ENCODE measurements around the gene TM4SF20.
"Not testable (repeated sequence)": the region's sequence is repeated elsewhere in the genome, so short reads cannot be mapped to it uniquely, and the experiment has no call there.

The TM4SF20 gene

GRCh38 chr2:227398684-227399670 is 19.9 kb upstream of the TM4SF20 start:
- H3K4me1 ChIP-seq (ENCODE audit: control insufficient read depth in 5 of 5, insufficient read depth in 5 of 5, low read length in 5 of 5): no peaks in the 10 kb centered on the region
- H3K9me3 ChIP-seq (ENCODE audit: control insufficient read depth in 5 of 5, low read length in 5 of 5): no peaks in the 10 kb centered on the region
- no peaks in the 10 kb centered on the region for H3K36me3 ChIP-seq (ENCODE audit: control insufficient read depth in 5 of 5, insufficient read depth in 5 of 5, low read length in 5 of 5)
- H3K9ac ChIP-seq (ENCODE audit: low read length in 5 of 5): peak overlapping the region in 1 of 5 donors; percentile 30
- no peaks in the 10 kb centered on the region for H3K27me3 ChIP-seq (ENCODE audit: control insufficient read depth in 5 of 5, insufficient read depth in 4 of 5, low read length in 5 of 5)
- no peak overlapping the region for H3K27ac ChIP-seq (ENCODE audit: low read depth, low read length)
- H3K4me3 ChIP-seq (ENCODE audit: low read depth in 1 of 5, low read length in 5 of 5): no peak overlapping the region

DNA sequence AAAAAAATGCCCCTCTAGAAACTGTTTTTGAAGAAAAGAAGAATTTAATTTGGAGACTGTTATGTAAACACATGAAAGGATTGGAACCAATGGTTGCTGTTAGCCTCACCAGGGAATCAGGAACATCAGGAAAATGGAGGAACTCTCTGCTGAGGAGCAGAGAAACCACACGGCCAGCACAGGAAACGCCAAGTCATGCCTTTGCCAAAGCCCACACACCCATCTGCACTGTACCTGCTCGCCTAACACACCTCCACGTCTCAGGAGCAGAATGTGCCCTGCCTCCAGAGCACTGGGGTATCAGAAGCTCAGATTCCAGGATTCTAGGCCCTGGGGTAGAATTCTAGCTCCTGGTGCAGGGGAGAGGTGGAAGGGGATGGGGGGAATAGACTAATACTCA is 18.5 kb upstream of the TM4SF20 start:
- Histone ChIP-seq H3K27ac (ENCODE audit: low read depth, low read length) (no peak overlapping the region), H3K27me3 (ENCODE audit: control insufficient read depth in 5 of 5, insufficient read depth in 4 of 5, low read length in 5 of 5) (no peaks in the 10 kb centered on the region), H3K9ac (ENCODE audit: low read length in 5 of 5) (no peak overlapping the region), H3K4me1 (ENCODE audit: control insufficient read depth in 5 of 5, insufficient read depth in 5 of 5, low read length in 5 of 5) (peaks cover 0 to 6% (median 0%) of the 10 kb centered on the region in 5 donors), H3K4me3 (ENCODE audit: low read depth in 1 of 5, low read length in 5 of 5) (no peak overlapping the region), H3K36me3 (ENCODE audit: control insufficient read depth in 5 of 5, insufficient read depth in 5 of 5, low read length in 5 of 5) (no peaks in the 10 kb centered on the region), H3K9me3 (ENCODE audit: control insufficient read depth in 5 of 5, low read length in 5 of 5) (no peaks in the 10 kb centered on the region)

DNA sequence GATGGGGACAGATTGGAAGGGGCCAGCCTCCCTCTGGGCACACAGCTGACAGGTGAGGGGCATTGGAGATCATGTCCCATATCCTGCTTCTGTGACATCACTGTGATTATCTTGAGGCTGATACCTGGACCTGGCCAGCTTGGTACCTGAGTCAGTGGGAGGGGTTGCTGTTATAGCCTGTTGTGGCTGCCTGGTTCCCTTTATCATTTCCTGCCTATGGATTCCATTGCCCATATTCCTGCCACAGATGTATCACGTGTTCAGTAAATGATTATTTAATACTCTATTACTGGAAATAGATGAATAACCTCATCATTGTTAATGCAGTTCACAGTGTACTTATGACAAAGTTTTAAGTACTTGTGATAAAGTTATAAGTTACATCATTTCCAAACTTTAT is 16.4 kb upstream of the TM4SF20 start:
- no peaks in the 10 kb centered on the region for H3K9me3 ChIP-seq (ENCODE audit: control insufficient read depth in 5 of 5, low read length in 5 of 5)
- no peak overlapping the region for H3K27ac ChIP-seq (ENCODE audit: low read depth, low read length)
- H3K36me3 ChIP-seq (ENCODE audit: control insufficient read depth in 5 of 5, insufficient read depth in 5 of 5, low read length in 5 of 5): no peaks in the 10 kb centered on the region
- H3K27me3 ChIP-seq (ENCODE audit: control insufficient read depth in 5 of 5, insufficient read depth in 4 of 5, low read length in 5 of 5): no peaks in the 10 kb centered on the region
- H3K4me3 ChIP-seq (ENCODE audit: low read depth in 1 of 5, low read length in 5 of 5): no peak overlapping the region
- peaks cover 0 to 6% (median 0%) of the 10 kb centered on the region in 5 donors for H3K4me1 ChIP-seq (ENCODE audit: control insufficient read depth in 5 of 5, insufficient read depth in 5 of 5, low read length in 5 of 5)
- no peak overlapping the region for H3K9ac ChIP-seq (ENCODE audit: low read length in 5 of 5)

GRCh38 chr2:227394401-227394800 is 15.3 kb upstream of the TM4SF20 start:
- Histone ChIP-seq H3K9me3 (ENCODE audit: control insufficient read depth in 5 of 5, low read length in 5 of 5) (no peaks in the 10 kb centered on the region), H3K27ac (ENCODE audit: low read depth, low read length) (no peak overlapping the region), H3K4me1 (ENCODE audit: control insufficient read depth in 5 of 5, insufficient read depth in 5 of 5, low read length in 5 of 5) (peaks cover 0 to 6% (median 0%) of the 10 kb centered on the region in 5 donors), H3K27me3 (ENCODE audit: control insufficient read depth in 5 of 5, insufficient read depth in 4 of 5, low read length in 5 of 5) (no peaks in the 10 kb centered on the region), H3K36me3 (ENCODE audit: control insufficient read depth in 5 of 5, insufficient read depth in 5 of 5, low read length in 5 of 5) (no peaks in the 10 kb centered on the region), H3K9ac (ENCODE audit: low read length in 5 of 5) (no peak overlapping the region), H3K4me3 (ENCODE audit: low read depth in 1 of 5, low read length in 5 of 5) (no peak overlapping the region)

DNA sequence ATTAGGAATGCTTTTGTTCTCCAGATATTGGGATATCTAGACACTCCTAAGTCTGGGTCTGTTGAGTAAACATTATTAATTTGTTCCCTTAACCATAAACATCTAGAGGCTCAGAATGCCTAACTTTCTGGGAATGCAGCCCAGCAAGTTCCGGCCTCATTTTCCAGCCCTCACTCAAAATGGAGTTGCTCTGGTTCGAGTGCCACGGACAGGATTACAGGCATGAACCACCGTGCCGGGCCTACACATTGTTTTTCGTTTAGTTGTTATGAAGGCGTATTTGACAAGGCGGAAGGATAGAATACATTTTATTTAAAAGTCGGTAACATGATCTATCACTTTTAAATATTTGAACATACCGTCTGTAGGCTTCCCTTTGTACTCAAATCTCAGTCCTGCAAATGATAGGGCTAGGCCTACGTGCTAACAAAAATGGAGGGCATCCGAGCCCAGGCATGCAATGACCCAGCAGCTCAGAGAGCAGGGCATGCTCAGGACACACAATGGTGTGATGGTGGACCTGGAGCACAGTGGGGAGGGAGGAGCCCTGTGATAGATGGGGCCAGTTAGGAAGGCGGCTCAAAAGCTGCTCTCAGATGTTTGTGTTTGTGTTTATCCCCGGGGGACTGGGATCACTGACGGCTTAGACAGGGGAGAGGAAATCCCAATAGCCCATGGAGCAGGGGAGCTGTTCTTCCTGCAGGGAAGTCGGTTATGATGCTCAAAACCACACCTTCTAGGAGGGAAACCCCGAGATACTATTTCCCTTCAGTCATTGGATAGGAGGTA is 11.6 kb upstream of the TM4SF20 start:
- peaks cover 0 to 6% (median 0%) of the 10 kb centered on the region in 5 donors for H3K4me1 ChIP-seq (ENCODE audit: control insufficient read depth in 5 of 5, insufficient read depth in 5 of 5, low read length in 5 of 5)
- H3K27me3 ChIP-seq (ENCODE audit: control insufficient read depth in 5 of 5, insufficient read depth in 4 of 5, low read length in 5 of 5): no peaks in the 10 kb centered on the region
- H3K9ac ChIP-seq (ENCODE audit: low read length in 5 of 5): no peak overlapping the region
- H3K36me3 ChIP-seq (ENCODE audit: control insufficient read depth in 5 of 5, insufficient read depth in 5 of 5, low read length in 5 of 5): no peaks in the 10 kb centered on the region
- H3K4me3 ChIP-seq (ENCODE audit: low read depth in 1 of 5, low read length in 5 of 5): no peak overlapping the region
- no peak overlapping the region for H3K27ac ChIP-seq (ENCODE audit: low read depth, low read length)
- peaks cover 0 to 5% (median 0%) of the 10 kb centered on the region in 5 donors for H3K9me3 ChIP-seq (ENCODE audit: control insufficient read depth in 5 of 5, low read length in 5 of 5)

DNA sequence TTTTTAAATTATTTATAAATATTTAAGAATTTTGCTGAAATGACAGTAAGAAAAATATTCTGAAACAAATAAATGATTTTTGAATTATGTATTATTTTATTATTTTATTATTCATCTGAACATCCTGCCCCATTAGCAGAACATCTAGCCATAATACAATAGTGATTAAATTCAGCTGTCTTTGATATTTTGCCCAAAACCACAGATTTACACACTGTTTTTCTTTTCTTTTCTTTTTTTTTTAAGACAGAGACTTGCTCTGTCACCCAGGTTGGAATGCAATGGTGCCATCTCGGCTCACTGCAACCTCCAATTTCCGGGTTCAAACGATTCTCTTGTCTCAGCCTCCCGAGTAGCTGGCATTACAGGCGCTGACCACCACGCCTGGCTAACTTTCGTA is 10.6 kb upstream of the TM4SF20 start:
- Histone ChIP-seq H3K27me3 (ENCODE audit: control insufficient read depth in 5 of 5, insufficient read depth in 4 of 5, low read length in 5 of 5) (no peaks in the 10 kb centered on the region), H3K4me3 (ENCODE audit: low read depth in 1 of 5, low read length in 5 of 5) (no peak overlapping the region), H3K27ac (ENCODE audit: low read depth, low read length) (no peak overlapping the region), H3K36me3 (ENCODE audit: control insufficient read depth in 5 of 5, insufficient read depth in 5 of 5, low read length in 5 of 5) (no peaks in the 10 kb centered on the region), H3K4me1 (ENCODE audit: control insufficient read depth in 5 of 5, insufficient read depth in 5 of 5, low read length in 5 of 5) (peaks cover 0 to 6% (median 0%) of the 10 kb centered on the region in 5 donors), H3K9ac (ENCODE audit: low read length in 5 of 5) (no peak overlapping the region), H3K9me3 (ENCODE audit: control insufficient read depth in 5 of 5, low read length in 5 of 5) (peaks cover 0 to 5% (median 0%) of the 10 kb centered on the region in 5 donors)

DNA sequence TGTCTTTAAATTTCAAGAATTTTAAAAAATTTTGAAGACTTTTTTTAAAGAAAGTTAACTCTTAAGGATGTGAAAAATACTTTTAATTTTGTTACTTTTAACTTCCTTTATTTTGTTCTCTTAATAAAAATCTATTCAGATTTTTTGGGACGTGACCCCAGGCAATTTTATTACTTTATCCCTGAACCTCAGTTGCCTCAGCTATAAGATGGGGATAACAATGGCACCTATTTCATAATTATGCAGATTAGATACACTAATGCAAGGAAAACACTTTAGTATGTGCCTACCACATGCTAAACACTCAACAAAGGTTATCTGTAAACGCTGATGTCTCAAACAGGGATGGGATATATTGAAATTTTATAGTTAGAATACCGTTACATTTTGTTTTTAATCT is 10.1 kb upstream of the TM4SF20 start:
- Histone ChIP-seq H3K4me3 (ENCODE audit: low read depth in 1 of 5, low read length in 5 of 5) (no peak overlapping the region), H3K9ac (ENCODE audit: low read length in 5 of 5) (no peak overlapping the region), H3K27me3 (ENCODE audit: control insufficient read depth in 5 of 5, insufficient read depth in 4 of 5, low read length in 5 of 5) (no peaks in the 10 kb centered on the region), H3K9me3 (ENCODE audit: control insufficient read depth in 5 of 5, low read length in 5 of 5) (peaks cover 0 to 5% (median 0%) of the 10 kb centered on the region in 5 donors), H3K4me1 (ENCODE audit: control insufficient read depth in 5 of 5, insufficient read depth in 5 of 5, low read length in 5 of 5) (peaks cover 0 to 6% (median 0%) of the 10 kb centered on the region in 5 donors), H3K27ac (ENCODE audit: low read depth, low read length) (no peak overlapping the region), H3K36me3 (ENCODE audit: control insufficient read depth in 5 of 5, insufficient read depth in 5 of 5, low read length in 5 of 5) (no peaks in the 10 kb centered on the region)

DNA sequence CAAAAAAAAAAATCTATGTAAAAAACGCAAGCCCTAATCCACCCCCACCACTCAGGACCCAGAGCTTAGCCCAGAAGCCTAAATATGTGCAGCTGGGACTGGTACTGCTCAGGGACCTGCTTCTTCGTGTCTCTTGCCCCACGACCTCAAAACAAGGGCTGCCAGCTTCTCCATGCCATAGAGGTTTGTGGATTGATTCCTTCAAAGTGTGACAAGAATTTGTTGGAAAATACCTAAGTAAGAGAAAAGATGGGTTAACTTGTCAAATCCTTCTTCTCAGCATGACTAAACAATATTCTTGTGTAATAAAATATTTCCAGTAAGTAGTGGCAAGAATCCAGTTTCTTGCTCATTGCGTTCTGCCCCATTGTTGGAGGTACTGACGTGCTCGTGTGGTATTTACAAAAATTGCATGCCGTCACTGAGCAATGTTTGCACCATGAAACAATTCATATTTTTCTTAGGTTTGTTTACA is 9.5 kb upstream of the TM4SF20 start:
- Histone ChIP-seq H3K4me3 (ENCODE audit: low read depth in 1 of 5, low read length in 5 of 5) (no peak overlapping the region), H3K27ac (ENCODE audit: low read depth, low read length) (no peak overlapping the region), H3K4me1 (ENCODE audit: control insufficient read depth in 5 of 5, insufficient read depth in 5 of 5, low read length in 5 of 5) (peaks cover 0 to 5% (median 0%) of the 10 kb centered on the region in 5 donors), H3K9ac (ENCODE audit: low read length in 5 of 5) (no peak overlapping the region), H3K9me3 (ENCODE audit: control insufficient read depth in 5 of 5, low read length in 5 of 5) (peaks cover 0 to 5% (median 0%) of the 10 kb centered on the region in 5 donors), H3K27me3 (ENCODE audit: control insufficient read depth in 5 of 5, insufficient read depth in 4 of 5, low read length in 5 of 5) (no peaks in the 10 kb centered on the region), H3K36me3 (ENCODE audit: control insufficient read depth in 5 of 5, insufficient read depth in 5 of 5, low read length in 5 of 5) (no peaks in the 10 kb centered on the region)

DNA sequence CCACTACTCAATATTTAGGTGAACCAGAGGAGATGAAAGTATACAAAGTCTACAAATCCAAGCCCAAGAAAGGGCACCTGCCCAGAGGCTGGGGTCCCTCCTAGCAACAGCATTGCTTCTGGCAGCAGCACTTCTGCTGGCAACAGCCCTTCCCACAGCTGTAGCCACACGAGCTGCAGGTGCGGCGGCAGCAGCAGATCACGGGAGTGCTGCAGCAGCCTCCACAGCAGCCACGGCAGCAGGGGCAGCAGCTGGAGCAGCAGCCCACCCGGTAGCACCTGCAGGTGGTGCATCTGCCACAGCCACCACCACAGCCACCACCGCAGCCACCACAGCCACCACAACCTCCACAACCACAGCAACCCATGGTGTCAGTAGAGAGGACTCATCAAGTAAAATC is 8.5 kb upstream of the TM4SF20 start, which contains the start of gene SCYGR1:
TSS of gene SCYGR1 (minus strand) at position 367 of the 400 bp plus-strand sequence. CDS start at position 367, 0 bp downstream.
- not testable (repeated sequence) for H3K27ac ChIP-seq (ENCODE audit: low read depth, low read length); H3K9ac ChIP-seq (ENCODE audit: low read length in 5 of 5); H3K9me3 ChIP-seq (ENCODE audit: control insufficient read depth in 5 of 5, low read length in 5 of 5); H3K4me3 ChIP-seq (ENCODE audit: low read depth in 1 of 5, low read length in 5 of 5); H3K36me3 ChIP-seq (ENCODE audit: control insufficient read depth in 5 of 5, insufficient read depth in 5 of 5, low read length in 5 of 5); H3K4me1 ChIP-seq (ENCODE audit: control insufficient read depth in 5 of 5, insufficient read depth in 5 of 5, low read length in 5 of 5); H3K27me3 ChIP-seq (ENCODE audit: control insufficient read depth in 5 of 5, insufficient read depth in 4 of 5, low read length in 5 of 5)

Measured in subcutaneous abdominal adipose tissue (tissue), 5 donors.